NCI-H345 (cell line): Measurements from ENCODE around the gene LDLRAD2.
"Not testable (repeated sequence)": the region's sequence is repeated elsewhere in the genome, so short reads cannot be mapped to it uniquely, and the experiment has no call there.

Experiments
- DNase-seq: peaks from one replicate; lab custom pipeline; 2025; lab: John Stamatoyannopoulos, UW

LDLRAD2 gene

GRCh38 chr1:21823980-21824702 is 12.1 kb downstream of the LDLRAD2 start:
- DNase-seq = no peak

- DNase-seq = no peak
These were observed 12.9 kb downstream of the LDLRAD2 start for GRCh38 chr1:21824926-21825325.

- DNase-seq = no peak
These were observed 13.3 kb downstream of the LDLRAD2 start for GRCh38 chr1:21825393-21825792.

- DNase-seq = not testable (repeated sequence)
These were observed 14.6 kb downstream of the LDLRAD2 start for GRCh38 chr1:21826694-21827093.

- no peak for DNase-seq
These were observed 15.1 kb downstream of the LDLRAD2 start for GRCh38 chr1:21827141-21827679.

- DNase-seq = no peak
These were observed 16.0 kb downstream of the LDLRAD2 start for GRCh38 chr1:21828075-21828474.

- no peak for DNase-seq
These were observed 16.6 kb downstream of the LDLRAD2 start for GRCh38 chr1:21828506-21829210.

GRCh38 chr1:21829294-21829693 is 17.2 kb downstream of the LDLRAD2 start:
- DNase-seq = no peak

GRCh38 chr1:21830792-21831453 is 18.9 kb downstream of the LDLRAD2 start:
- no peak for DNase-seq

GRCh38 chr1:21831454-21831970 is 19.4 kb downstream of the LDLRAD2 start:
- no peak for DNase-seq

- no peak for DNase-seq
These were observed 21.4 kb downstream of the LDLRAD2 start for GRCh38 chr1:21833392-21833976.

GRCh38 chr1:21834094-21834493 is 22.0 kb downstream of the LDLRAD2 start:
- no peak for DNase-seq

- no peak for DNase-seq
These were observed 22.6 kb downstream of the LDLRAD2 start for GRCh38 chr1:21834666-21835065.

- DNase-seq = no peak
These were observed 23.9 kb downstream of the LDLRAD2 start for GRCh38 chr1:21836010-21836409.

GRCh38 chr1:21836729-21837128 is 24.7 kb downstream of the LDLRAD2 start:
- no peak for DNase-seq

GRCh38 chr1:21837476-21837875 is 25.4 kb downstream of the LDLRAD2 start:
- DNase-seq = no peak

GRCh38 chr1:21838359-21839157 is 26.5 kb downstream of the LDLRAD2 start:
- no peak for DNase-seq

- no peak for DNase-seq
These were observed 27.4 kb downstream of the LDLRAD2 start for GRCh38 chr1:21839337-21840037.

GRCh38 chr1:21840981-21841380 is 28.9 kb downstream of the LDLRAD2 start:
- DNase-seq = no peak

GRCh38 chr1:21841852-21842466 is 29.9 kb downstream of the LDLRAD2 start:
- no peak for DNase-seq
